H9 (cell line): Measurements from ENCODE around the gene RNF208. TPM values are rescaled to one million over a fixed set of nuclear protein-coding genes. Genes with fewer than 3 reads are reported as not detected.
A peak's percentile ranks its signal among the peaks of the same experiment; 100 is the strongest.

Experiments
- DNase-seq: peaks from one replicate; pipeline ENCODE4 v3.0.0-alpha.2; 2017
- H2AFZ ChIP-seq: one replicate; pipeline ENCODE4 v1.6.1; 2013; ENCODE audit warnings: mild to moderate bottlenecking, low read length, control low read depth, moderate library complexity
- H2AK5ac ChIP-seq: 2 replicates; pipeline ENCODE4 v1.6.1; 2013; ENCODE audit warnings: low read length, control low read depth, mixed read lengths; ENCODE audit not compliant: insufficient read length
- H2BK120ac ChIP-seq: one replicate; pipeline ENCODE4 v1.6.1; 2013; ENCODE audit warnings: low read depth, mild to moderate bottlenecking, low read length, control low read depth, inconsistent platforms; ENCODE audit not compliant: poor library complexity, severe bottlenecking
- H2BK12ac ChIP-seq: 2 replicates; pipeline ENCODE4 v1.6.1; 2013; ENCODE audit warnings: low read length, control low read depth, mixed read lengths, low read depth; ENCODE audit not compliant: insufficient read length
- H2BK15ac ChIP-seq: 2 replicates; pipeline ENCODE4 v1.6.1; 2013; ENCODE audit warnings: low read depth, low read length, control low read depth
- H2BK20ac ChIP-seq: one replicate; pipeline ENCODE4 v1.6.1; 2013; ENCODE audit warnings: low read depth, mild to moderate bottlenecking, low read length, control low read depth, inconsistent platforms; ENCODE audit not compliant: poor library complexity, severe bottlenecking
- H2BK5ac ChIP-seq: 2 replicates; pipeline ENCODE4 v1.6.1; 2013; ENCODE audit warnings: low read length, control low read depth, mixed read lengths; ENCODE audit not compliant: insufficient read length
- H3K14ac ChIP-seq: 2 replicates; pipeline ENCODE4 v1.6.1; 2013; ENCODE audit warnings: low read length, control low read depth; ENCODE audit not compliant: insufficient read depth
- H3K18ac ChIP-seq: 2 replicates; pipeline ENCODE4 v1.6.1; 2013; ENCODE audit warnings: low read depth, mild to moderate bottlenecking, mixed read lengths, low read length, control low read depth; ENCODE audit not compliant: insufficient read length
- H3K23ac ChIP-seq: 2 replicates; pipeline ENCODE4 v1.6.1; 2013; ENCODE audit warnings: low read length, control low read depth, mixed read lengths, low read depth; ENCODE audit not compliant: insufficient read length
- H3K23me2 ChIP-seq: 2 replicates; pipeline ENCODE4 v1.6.1; 2013; ENCODE audit warnings: low read depth, mild to moderate bottlenecking, mixed read lengths, low read length, control low read depth; ENCODE audit not compliant: insufficient read length, poor library complexity, severe bottlenecking
- H3K27ac ChIP-seq: 2 replicates; pipeline ENCODE4 v1.5.1; 2013; ENCODE audit warnings: low read length, control low read depth, mixed read lengths, low read depth; ENCODE audit not compliant: insufficient read length
- H3K27me3 ChIP-seq: 2 replicates; pipeline ENCODE4 v1.6.1; 2013; ENCODE audit warnings: low read length, control low read depth, inconsistent platforms; ENCODE audit not compliant: insufficient read depth
- H3K4ac ChIP-seq: 2 replicates; pipeline ENCODE4 v1.6.1; 2013; ENCODE audit warnings: low read depth, mild to moderate bottlenecking, control low read depth, inconsistent platforms, low read length, moderate library complexity
- H3K4me1 ChIP-seq: 2 replicates; pipeline ENCODE4 v1.6.1; 2013; ENCODE audit warnings: low read length, control low read depth, inconsistent platforms; ENCODE audit not compliant: insufficient read depth
- H3K4me2 ChIP-seq: 2 replicates; pipeline ENCODE4 v1.6.1; 2013; ENCODE audit warnings: low read length, control low read depth, mixed read lengths; ENCODE audit not compliant: insufficient read length, insufficient read depth
- H3K56ac ChIP-seq: 2 replicates; pipeline ENCODE4 v1.6.1; 2013; ENCODE audit warnings: low read depth, mild to moderate bottlenecking, mixed read lengths, low read length, control low read depth; ENCODE audit not compliant: insufficient read length
- H3K79me1 ChIP-seq: 2 replicates; pipeline ENCODE4 v1.6.1; 2013; ENCODE audit warnings: low read depth, mild to moderate bottlenecking, moderate library complexity, low read length, control low read depth, inconsistent platforms; ENCODE audit not compliant: insufficient read depth, poor library complexity, severe bottlenecking
- H3K79me2 ChIP-seq: 2 replicates; pipeline ENCODE4 v1.6.1; 2013; ENCODE audit warnings: low read length, control low read depth, inconsistent platforms; ENCODE audit not compliant: insufficient read depth
- H3K9ac ChIP-seq: 2 replicates; pipeline ENCODE4 v1.6.1; 2013; ENCODE audit warnings: low read length, control low read depth, mixed read lengths; ENCODE audit not compliant: insufficient read length; ENCODE audit errors: extremely low read depth
- H3K9me3 ChIP-seq: one replicate; pipeline ENCODE4 v1.6.1; 2013; ENCODE audit warnings: low read depth, low read length, inconsistent platforms; ENCODE audit not compliant: control insufficient read depth
- H3T11ph ChIP-seq: one replicate; pipeline ENCODE4 v1.6.1; 2013; ENCODE audit warnings: mild to moderate bottlenecking, low read length, control low read depth, inconsistent platforms
- H4K20me1 ChIP-seq: one replicate; pipeline ENCODE4 v1.6.1; 2013; ENCODE audit not compliant: control insufficient read depth, insufficient read length, insufficient read depth
- H4K5ac ChIP-seq: 2 replicates; pipeline ENCODE4 v1.6.1; 2013; ENCODE audit warnings: low read depth, mild to moderate bottlenecking, mixed read lengths, low read length, control low read depth; ENCODE audit not compliant: insufficient read length
- H4K8ac ChIP-seq: replicated peaks from 2 replicates; pipeline ENCODE4 v1.6.1; 2013; ENCODE audit warnings: low read length, control low read depth, mixed read lengths, low read depth; ENCODE audit not compliant: insufficient read length
- H4K91ac ChIP-seq: 2 replicates; pipeline ENCODE4 v1.6.1; 2013; ENCODE audit warnings: low read depth, mild to moderate bottlenecking, moderate library complexity, mixed read lengths, low read length, control low read depth; ENCODE audit not compliant: insufficient read length
- H3K27ac Mint-ChIP-seq, 3 experiments: 2 replicates in 2 of 3; 3 replicates in 1 of 3; pipeline ENCODE4 v1.8.0; 2020 to 2021; ENCODE audit warnings: mixed read lengths in 3 of 3, mild to moderate bottlenecking in 1 of 3, moderate library complexity in 1 of 3
- H3K27me3 Mint-ChIP-seq: 2 replicates; pipeline ENCODE4 v1.8.0; 2021; ENCODE audit warnings: low read depth, mild to moderate bottlenecking, moderate library complexity, mixed read lengths
- H3K36me3 Mint-ChIP-seq, 3 experiments: 2 replicates in 2 of 3; 3 replicates in 1 of 3; pipeline ENCODE4 v1.8.0; 2020 to 2021; ENCODE audit warnings: low read depth in 3 of 3, mixed read lengths in 3 of 3; ENCODE audit not compliant: insufficient read depth in 1 of 3
- H3K4me1 Mint-ChIP-seq, 2 experiments: 2 replicates each; pipeline ENCODE4 v1.8.0; 2020; ENCODE audit warnings: mixed read lengths in 2 of 2
- H3K4me3 Mint-ChIP-seq, 2 experiments: 2 replicates in 1 of 2; 3 replicates in 1 of 2; pipeline ENCODE4 v1.8.0; 2020 to 2021; ENCODE audit warnings: mild to moderate bottlenecking in 2 of 2, mixed read lengths in 2 of 2, moderate library complexity in 1 of 2
- H3K9me3 Mint-ChIP-seq, 2 experiments: 2 replicates in 1 of 2; 3 replicates in 1 of 2; pipeline ENCODE4 v1.8.0; 2020; ENCODE audit warnings: mild to moderate bottlenecking in 2 of 2, mixed read lengths in 2 of 2, moderate library complexity in 1 of 2
- WGBS: extraction: QIAGEN DNeasy Blood & Tissue Kit; methylation state at CpG from one replicate; pipeline ENCODE4 v1.1.7; 2013; ENCODE audit warnings: missing lambda C conversion rate, low lambda C conversion rate, mixed read lengths; ENCODE audit not compliant: insufficient read length; ENCODE audit errors: extremely low coverage; 5-methylcytosine and 5-hydroxymethylcytosine counted together
- total RNA-seq: library from RNA; stranded (reverse); gene quantifications from 2 replicates; pipeline ENCODE4 v1.2.1, GENCODE V29; 2021
- TF ChIP-seq, protein P1 (sequence below): fragments of 200-600 bp; sonication (generic); conservative IDR thresholded peaks from 3 replicates; pipeline ENCODE4 v1.8.0; 2021; ENCODE audit warnings: antibody characterized with exemption, mild to moderate bottlenecking

RNF208 gene
- total RNA-seq, 1 experiment from 2014 or later, result 7.7 TPM

DNA sequence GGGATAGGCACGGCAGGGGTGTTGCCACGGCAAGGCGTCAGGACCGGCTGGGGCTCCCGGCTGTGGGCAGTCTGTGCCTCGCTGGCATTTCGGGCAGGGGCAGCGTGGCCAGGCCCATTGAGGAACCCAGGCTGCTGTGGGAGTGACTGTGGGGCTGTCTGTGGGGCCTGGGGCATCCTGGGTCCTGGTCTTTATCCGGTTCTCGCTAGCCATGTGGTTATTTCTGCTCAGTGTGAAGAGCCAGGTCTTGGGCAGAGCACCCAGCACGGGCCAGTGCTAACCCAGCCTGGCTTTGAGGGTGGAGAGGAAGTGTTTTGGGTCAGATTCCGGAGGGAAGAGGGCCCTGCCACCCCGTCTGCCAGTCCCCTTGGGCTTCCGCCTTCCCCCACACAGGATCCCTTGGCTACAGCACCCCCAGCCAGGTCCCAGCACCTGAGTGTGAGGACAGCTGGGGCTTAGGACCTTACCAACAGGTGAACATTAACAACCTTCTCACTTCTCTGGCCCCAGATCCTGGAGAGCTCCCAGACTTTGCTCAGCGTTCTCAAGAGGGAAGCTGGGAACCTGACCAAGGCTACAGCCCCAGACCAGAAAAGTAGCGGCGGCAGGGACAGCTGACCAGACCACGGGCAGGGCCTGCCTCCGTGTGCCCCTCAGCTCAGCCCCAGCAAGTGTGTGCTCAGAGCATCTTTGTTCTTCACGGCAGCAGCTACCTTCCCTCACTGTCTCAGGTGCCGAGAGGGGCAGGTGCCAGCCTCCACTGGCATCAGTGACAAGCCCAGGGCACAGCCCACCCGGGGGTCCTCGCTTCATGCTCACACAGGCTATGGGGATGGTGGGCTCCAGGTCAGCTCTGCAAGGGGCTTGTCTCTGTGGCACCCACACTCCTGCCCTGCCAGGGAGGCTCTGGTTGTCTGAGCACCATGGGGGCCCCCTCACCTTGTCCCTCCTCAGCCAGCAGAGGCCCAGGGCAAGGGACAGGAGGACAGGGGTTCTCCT is 32.4 kb downstream of the RNF208 start:
- no peaks in the 10 kb centered on the region for H3K9me3 Mint-ChIP-seq
- no peaks in the 10 kb centered on the region for H3K9me3 ChIP-seq
- no peak overlapping the region for H4K91ac ChIP-seq
- no peaks in the 10 kb centered on the region for H4K20me1 ChIP-seq
- no peak overlapping the region for H4K5ac ChIP-seq
- no peak overlapping the region for H2BK120ac ChIP-seq
- H4K8ac ChIP-seq, result no peak overlapping the region
- peak overlapping the region; percentile 78 for H3K4me2 ChIP-seq
- H3K56ac ChIP-seq, result no peak overlapping the region
- H3K9ac ChIP-seq, result peak overlapping the region; percentile 41
- no peak overlapping the region for H2AFZ ChIP-seq
- peaks cover 10% of the 10 kb centered on the region; the same call in 1 of the 2 replicates for H3K79me2 ChIP-seq
- H3K79me1 ChIP-seq, result peaks cover 6% of the 10 kb centered on the region
- DNase-seq, result no peak
- H3K4me1 Mint-ChIP-seq, result peaks cover 17 to 22% of the 10 kb centered on the region in 2 experiments
- H2BK20ac ChIP-seq, result no peak overlapping the region
- H3K27ac Mint-ChIP-seq, result peak overlapping the region in 2 of 3 experiments; percentile 96 to 97; a peak in 5 of 7 replicates
- no peak overlapping the region for H3K4ac ChIP-seq
- no peak overlapping the region for H3K23ac ChIP-seq
- H3K27me3 ChIP-seq, result no peaks in the 10 kb centered on the region
- no peak overlapping the region for H2AK5ac ChIP-seq
- H3K14ac ChIP-seq, result no peak overlapping the region; the same call in 1 of the 2 replicates
- H2BK5ac ChIP-seq, result no peak overlapping the region
- no peak overlapping the region for H3K27ac ChIP-seq
- H3K27me3 Mint-ChIP-seq, result no peaks in the 10 kb centered on the region
- no peak overlapping the region for H3K18ac ChIP-seq
- H3K36me3 Mint-ChIP-seq, result peaks cover 7 to 41% (median 30%) of the 10 kb centered on the region in 3 experiments; a peak in 6 of 7 replicates
- no peak overlapping the region for H2BK12ac ChIP-seq
- peaks cover 5% of the 10 kb centered on the region; the same call in 1 of the 2 replicates for H3K4me1 ChIP-seq
- H2BK15ac ChIP-seq, result no peak overlapping the region; the same call in 1 of the 2 replicates
- H3T11ph ChIP-seq, result no peak overlapping the region
- H3K23me2 ChIP-seq, result peaks cover 13% of the 10 kb centered on the region
- no CpG with 5 or more reads among the region's 23 CpGs for WGBS
- TF ChIP-seq, protein P1, sequence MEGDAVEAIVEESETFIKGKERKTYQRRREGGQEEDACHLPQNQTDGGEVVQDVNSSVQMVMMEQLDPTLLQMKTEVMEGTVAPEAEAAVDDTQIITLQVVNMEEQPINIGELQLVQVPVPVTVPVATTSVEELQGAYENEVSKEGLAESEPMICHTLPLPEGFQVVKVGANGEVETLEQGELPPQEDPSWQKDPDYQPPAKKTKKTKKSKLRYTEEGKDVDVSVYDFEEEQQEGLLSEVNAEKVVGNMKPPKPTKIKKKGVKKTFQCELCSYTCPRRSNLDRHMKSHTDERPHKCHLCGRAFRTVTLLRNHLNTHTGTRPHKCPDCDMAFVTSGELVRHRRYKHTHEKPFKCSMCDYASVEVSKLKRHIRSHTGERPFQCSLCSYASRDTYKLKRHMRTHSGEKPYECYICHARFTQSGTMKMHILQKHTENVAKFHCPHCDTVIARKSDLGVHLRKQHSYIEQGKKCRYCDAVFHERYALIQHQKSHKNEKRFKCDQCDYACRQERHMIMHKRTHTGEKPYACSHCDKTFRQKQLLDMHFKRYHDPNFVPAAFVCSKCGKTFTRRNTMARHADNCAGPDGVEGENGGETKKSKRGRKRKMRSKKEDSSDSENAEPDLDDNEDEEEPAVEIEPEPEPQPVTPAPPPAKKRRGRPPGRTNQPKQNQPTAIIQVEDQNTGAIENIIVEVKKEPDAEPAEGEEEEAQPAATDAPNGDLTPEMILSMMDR, result no peak
- H3K4me3 Mint-ChIP-seq, result peak overlapping the region; percentile 94 to 96
